Spleen (tissue), 11 donors: ENCODE measurements around the gene PAIP2B. TPM values are rescaled to one million over a fixed set of nuclear protein-coding genes. Genes with fewer than 3 reads are reported as not detected.

Experiments
- DNase-seq: peaks from one replicate; pipeline ENCODE4 v3.0.0-alpha.2; 2020
- H3K27ac ChIP-seq, 8 donors: fragments of 200-600 bp; sonication (generic) in 7 of 8; 1 replicate in 4 of 8; 2 replicates in 4 of 8; pipeline versions ENCODE4 v1.5.0 to v1.8.0; 2016 to 2021; ENCODE audit warnings: inconsistent platforms in 4 of 8, mild to moderate bottlenecking in 4 of 8, moderate library complexity in 1 of 8
- H3K27me3 ChIP-seq, 7 donors: fragments of 200-600 bp; sonication (generic) in 6 of 7; replicated peaks in 1 of 7; 1 replicate in 4 of 7; 2 replicates in 3 of 7; pipeline versions ENCODE4 v1.5.0 to v1.8.0; 2016 to 2021; ENCODE audit warnings: inconsistent platforms in 3 of 7, mild to moderate bottlenecking in 1 of 7
- H3K36me3 ChIP-seq, 6 donors: fragments of 200-600 bp; sonication (generic) in 5 of 6; 1 replicate in 4 of 6; 2 replicates in 2 of 6; pipeline versions ENCODE4 v1.5.0 to v1.8.0; 2016 to 2021; ENCODE audit warnings: inconsistent platforms in 2 of 6
- H3K4me1 ChIP-seq, 6 donors: fragments of 200-600 bp; sonication (generic) in 5 of 6; 1 replicate in 3 of 6; 2 replicates in 3 of 6; pipeline versions ENCODE4 v1.5.0 to v1.8.0; 2016 to 2021; ENCODE audit warnings: inconsistent platforms in 3 of 6
- H3K4me3 ChIP-seq, 8 donors: fragments of 200-600 bp; sonication (generic) in 7 of 8; 1 replicate in 4 of 8; 2 replicates in 4 of 8; pipeline versions ENCODE4 v1.5.0 to v1.8.0; 2016 to 2021; ENCODE audit warnings: inconsistent platforms in 4 of 8, mild to moderate bottlenecking in 4 of 8, moderate library complexity in 2 of 8
- H3K9me3 ChIP-seq, 8 donors: fragments of 200-600 bp; sonication (generic) in 7 of 8; 1 replicate in 4 of 8; 2 replicates in 4 of 8; pipeline versions ENCODE4 v1.5.0 to v1.8.0; 2016 to 2021; ENCODE audit warnings: inconsistent platforms in 4 of 8
- POLR2A ChIP-seq, 3 donors: fragments of 450-650 bp; IDR thresholded peaks; one replicate each; pipeline ENCODE4 v1.5.1; 2017; ENCODE audit warnings: antibody characterized with exemption in 3 of 3, mild to moderate bottlenecking in 1 of 3
- POLR2AphosphoS5 ChIP-seq, 3 donors: sonication (generic); formaldehyde crosslinking; IDR thresholded peaks; one replicate each; pipeline ENCODE4 v1.5.1; 2017; ENCODE audit warnings: antibody characterized with exemption in 3 of 3
- WGBS, 5 donors: extraction: QIAGEN DNeasy Blood & Tissue Kit in 3 of 5; methylation state at CpG; one replicate each; pipeline versions ENCODE4 v1.1.5 to v1.1.7; 2013 to 2018; 5-methylcytosine and 5-hydroxymethylcytosine counted together
- intact Hi-C: fragments of 100-400 bp; cut with DNase I; formaldehyde crosslinking; loops from one replicate; pipeline ENCODE4 v1.15.0; 2023; ENCODE audit warnings: low total_unique reads
- polyA plus RNA-seq, 3 donors: library from polyadenylated mRNA; stranded (reverse); fragments of 200-250 nt; gene quantifications; one replicate each; pipeline ENCODE4 v1.2.1, GENCODE V29; 2013
- total RNA-seq, 7 donors: library from RNA; depleted of rRNA in 3 of 7; stranded (reverse); fragments of >200 nt in 3 of 7; fragmentation: NEBNext Ultra II Directional in 4 of 7; extraction: Animal tissue kit (Norgen Biotek cat#: 25700) in 4 of 7; gene quantifications; one replicate each; pipeline versions ENCODE4 v1.1.0 to v1.2.1, GENCODE V29; 2016 to 2021
- TF ChIP-seq, protein P1 (sequence below), 11 experiments: fragments of 200-600 bp in 7 of 11; fragments of 450-650 bp in 4 of 11; sonication (generic) in 4 of 11; IDR thresholded peaks in 8 of 11; conservative IDR thresholded peaks in 3 of 11; 1 replicate in 7 of 11; 2 replicates in 4 of 11; pipeline versions ENCODE4 v1.4.0 to v1.8.0; 2016 to 2021; ENCODE audit warnings: antibody characterized with exemption in 11 of 11, inconsistent platforms in 4 of 11, mild to moderate bottlenecking in 1 of 11
- donor health status: healthy with polysubstance abuse.
- donor health status: DM: no; HTN: no; CAD: no; lungs with moderate emphysema.
- donor health status: DM: no; HTN: no; CAD: no.
- donor health status: Bipolar disorder and iron deficiency.
- donor health status: healthy.
- donor health status: DM: no; HTN: no; CAD: no.
- donor health status: DM: yes; HTN: yes; CAD: no.

PAIP2B gene
- total and polyA plus RNA-seq, 10 donors = 0.93 to 6.9 (median 3.5) TPM

DNA sequence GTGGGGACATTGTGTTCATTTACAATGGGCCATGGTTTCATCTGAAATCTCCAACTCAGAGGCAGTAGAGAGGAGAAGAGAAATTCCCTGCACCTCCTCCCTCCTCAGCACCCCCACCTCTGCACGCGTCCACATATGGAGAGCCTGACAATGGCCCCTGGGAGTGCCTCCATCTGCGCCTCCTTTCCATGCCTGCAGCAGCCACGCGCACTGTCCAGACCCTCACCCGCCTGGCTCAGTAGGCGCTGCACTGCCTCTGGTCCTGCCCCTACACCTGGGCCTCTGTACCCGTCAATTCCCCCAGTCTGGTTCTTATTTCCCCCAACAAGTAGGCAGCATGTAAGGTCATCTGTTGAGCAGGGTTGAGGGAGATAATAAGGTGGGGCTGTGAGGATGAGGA, 72.6 kb downstream of the PAIP2B start:
- H3K27ac ChIP-seq = no peak overlapping the region
- peaks cover 0 to 26% (median 14%) of the 10 kb centered on the region in 6 donors for H3K36me3 ChIP-seq
- TF ChIP-seq, protein P1, sequence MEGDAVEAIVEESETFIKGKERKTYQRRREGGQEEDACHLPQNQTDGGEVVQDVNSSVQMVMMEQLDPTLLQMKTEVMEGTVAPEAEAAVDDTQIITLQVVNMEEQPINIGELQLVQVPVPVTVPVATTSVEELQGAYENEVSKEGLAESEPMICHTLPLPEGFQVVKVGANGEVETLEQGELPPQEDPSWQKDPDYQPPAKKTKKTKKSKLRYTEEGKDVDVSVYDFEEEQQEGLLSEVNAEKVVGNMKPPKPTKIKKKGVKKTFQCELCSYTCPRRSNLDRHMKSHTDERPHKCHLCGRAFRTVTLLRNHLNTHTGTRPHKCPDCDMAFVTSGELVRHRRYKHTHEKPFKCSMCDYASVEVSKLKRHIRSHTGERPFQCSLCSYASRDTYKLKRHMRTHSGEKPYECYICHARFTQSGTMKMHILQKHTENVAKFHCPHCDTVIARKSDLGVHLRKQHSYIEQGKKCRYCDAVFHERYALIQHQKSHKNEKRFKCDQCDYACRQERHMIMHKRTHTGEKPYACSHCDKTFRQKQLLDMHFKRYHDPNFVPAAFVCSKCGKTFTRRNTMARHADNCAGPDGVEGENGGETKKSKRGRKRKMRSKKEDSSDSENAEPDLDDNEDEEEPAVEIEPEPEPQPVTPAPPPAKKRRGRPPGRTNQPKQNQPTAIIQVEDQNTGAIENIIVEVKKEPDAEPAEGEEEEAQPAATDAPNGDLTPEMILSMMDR (IDR thresholded peaks at IDR 0.05 in 8 of 11, conservative IDR thresholded peaks at IDR 0.05 in 3 of 11) = no peak
- no peak for TF ChIP-seq POLR2AphosphoS5 (IDR thresholded peaks at IDR 0.05)
- TF ChIP-seq POLR2A (IDR thresholded peaks at IDR 0.05) = no peak
- no peaks in the 10 kb centered on the region for H3K9me3 ChIP-seq
- no peak overlapping the region for H3K4me3 ChIP-seq
- WGBS, 5 donors = 81 to 89% (median 86%) methylated on average over 8 of the region's 8 CpGs
- peaks cover 0 to 13% (median 6%) of the 10 kb centered on the region in 6 donors for H3K4me1 ChIP-seq
- DNase-seq = no peak
- intact Hi-C loops = no loop called here
- peaks cover 0 to 12% (median 0%) of the 10 kb centered on the region in 7 donors for H3K27me3 ChIP-seq

- Histone ChIP-seq H3K27ac (no peak overlapping the region), H3K4me1 (peaks cover 0 to 13% (median 6%) of the 10 kb centered on the region in 6 donors), H3K4me3 (no peak overlapping the region), H3K9me3 (no peaks in the 10 kb centered on the region), H3K27me3 (peaks cover 0 to 12% (median 0%) of the 10 kb centered on the region in 7 donors), H3K36me3 (peaks cover 0 to 32% (median 20%) of the 10 kb centered on the region in 6 donors)
- intact Hi-C loops = no loop called here
- TF ChIP-seq, protein P1 (IDR thresholded peaks at IDR 0.05 in 8 of 11, conservative IDR thresholded peaks at IDR 0.05 in 3 of 11) = no peak
- TF ChIP-seq POLR2AphosphoS5 (IDR thresholded peaks at IDR 0.05) (no peak), POLR2A (IDR thresholded peaks at IDR 0.05) (no peak)
- WGBS, 5 donors = 78 to 89% (median 81%) methylated on average over 8 to 11 of the region's 11 CpGs
- no peak for DNase-seq
Observed at GRCh38 chr2:71153585-71154224, 73.2 kb downstream of the PAIP2B start.

GRCh38 chr2:71151620-71152019, 75.3 kb downstream of the PAIP2B start:
- Histone ChIP-seq H3K27me3 (peaks cover 0 to 3% (median 0%) of the 10 kb centered on the region in 7 donors), H3K9me3 (no peaks in the 10 kb centered on the region), H3K4me3 (no peak overlapping the region), H3K4me1 (peaks cover 0 to 2% (median 0%) of the 10 kb centered on the region in 6 donors), H3K36me3 (peaks cover 2 to 52% (median 41%) of the 10 kb centered on the region in 6 donors), H3K27ac (no peak overlapping the region)
- 36 to 97% (median 91%) methylated on average over 1 of the region's 1 CpG for WGBS, 5 donors
- no peak for DNase-seq
- intact Hi-C loops = no loop called here
- TF ChIP-seq, protein P1 (IDR thresholded peaks at IDR 0.05 in 8 of 11, conservative IDR thresholded peaks at IDR 0.05 in 3 of 11) = no peak
- no peak for TF ChIP-seq POLR2AphosphoS5 (IDR thresholded peaks at IDR 0.05)
- TF ChIP-seq POLR2A (IDR thresholded peaks at IDR 0.05) = no peak

DNA sequence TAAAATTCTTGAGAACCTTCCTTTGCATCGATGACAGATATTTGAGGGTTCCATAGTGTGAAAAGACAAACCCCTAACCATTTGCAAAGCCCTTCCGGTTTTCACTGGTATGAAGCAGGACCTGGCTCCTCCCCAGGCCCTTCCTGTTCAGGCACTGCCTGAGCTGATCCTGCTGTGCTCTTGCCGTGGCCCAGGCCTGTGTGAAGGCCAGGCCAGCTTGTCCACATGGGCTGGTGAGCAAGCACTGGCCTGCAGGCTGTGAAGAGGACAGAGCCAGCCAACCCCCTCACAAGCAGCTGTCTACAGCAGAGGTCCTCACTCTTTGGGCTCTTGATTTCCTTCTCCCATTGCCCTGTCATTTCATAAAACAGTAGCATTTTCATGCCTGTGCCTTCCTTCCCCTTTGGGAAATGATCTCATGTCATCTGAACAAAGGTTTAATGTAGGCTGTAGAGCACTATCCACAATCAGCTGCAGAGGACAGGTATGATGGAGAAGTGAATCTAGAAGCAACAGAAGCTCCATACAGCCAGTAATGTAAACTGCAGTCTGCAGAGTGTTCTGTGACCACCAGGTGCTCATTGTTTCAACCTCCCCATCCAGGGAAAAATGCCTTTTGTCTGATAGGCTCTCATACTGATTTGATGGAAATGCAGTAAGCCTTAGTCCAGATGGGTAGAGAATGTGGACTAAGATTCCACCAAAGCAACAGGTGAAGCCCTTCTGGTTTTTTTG, 76.7 kb downstream of the PAIP2B start:
- Histone ChIP-seq H3K4me1 (no peaks in the 10 kb centered on the region), H3K9me3 (no peaks in the 10 kb centered on the region), H3K27ac (no peak overlapping the region), H3K36me3 (peaks cover 6 to 66% (median 54%) of the 10 kb centered on the region in 6 donors), H3K4me3 (no peak overlapping the region), H3K27me3 (no peaks in the 10 kb centered on the region)
- DNase-seq = no peak
- 53 to 79% (median 62%) methylated on average over 3 of the region's 3 CpGs for WGBS, 5 donors
- intact Hi-C loops = no loop called here
- TF ChIP-seq, protein P1 (IDR thresholded peaks at IDR 0.05 in 8 of 11, conservative IDR thresholded peaks at IDR 0.05 in 3 of 11) = no peak
- TF ChIP-seq POLR2A (IDR thresholded peaks at IDR 0.05) (no peak), POLR2AphosphoS5 (IDR thresholded peaks at IDR 0.05) (peak in 2 of 3 donors; percentile 49 to 73)
